Measurements from ENCODE around the gene CARS2. TPM values are rescaled to one million over a fixed set of nuclear protein-coding genes. Genes with fewer than 3 reads are reported as not detected.
"Not testable (repeated sequence)": the region's sequence is repeated elsewhere in the genome, so short reads cannot be mapped to it uniquely, and the experiment has no call there.

The CARS2 gene
- total and polyA plus RNA-seq, 2 experiments from 2014 or later, result 75.7 to 96.7 TPM

- Histone ChIP-seq H3K79me2 (ENCODE audit: insufficient read depth) (no peaks in the 10 kb centered on the region), H3K4me2 (ENCODE audit: unreplicated experiment) (no peak overlapping the region), H3K9ac (no peak overlapping the region), H2AFZ (no peak overlapping the region), H4K20me1 (ENCODE audit: insufficient read depth) (no peaks in the 10 kb centered on the region), H3K27ac (no peak overlapping the region), H3K9me3 (ENCODE audit: low read depth) (no peaks in the 10 kb centered on the region), H3K36me3 (ENCODE audit: low read depth) (peaks cover 48% of the 10 kb centered on the region), H3K4me1 (ENCODE audit: insufficient read depth) (no peaks in the 10 kb centered on the region), H3K27me3 (replicated peaks; ENCODE audit: insufficient read depth) (no peaks in the 10 kb centered on the region), H3F3A (ENCODE audit: insufficient read depth) (no peaks in the 10 kb centered on the region), H3K9me2 (ENCODE audit: insufficient read depth) (no peaks in the 10 kb centered on the region), H3K4me3 (no peak overlapping the region)
- TF ChIP-seq EZH2 (IDR thresholded peaks at IDR 0.05; ENCODE audit: insufficient read depth, poor library complexity, severe bottlenecking) (no peak), EZH2phosphoT487 (IDR thresholded peaks at IDR 0.05; ENCODE audit: insufficient read depth, low read depth) (no peak)
- no peak for DNase-seq
- WGBS, 2 experiments (ENCODE audit: low coverage in 1 of 2, low lambda C conversion rate in 2 of 2, missing lambda C conversion rate in 2 of 2), result 73 to 76% methylated on average over 7 of the region's 7 CpGs
- in situ Hi-C loops (cut with MboI), result no loop called here
Observed at GRCh38 chr13:110663491-110663890, 42.4 kb downstream of the CARS2 start.

- Histone ChIP-seq H3K9me2 (ENCODE audit: insufficient read depth) (no peaks in the 10 kb centered on the region), H3K4me1 (ENCODE audit: insufficient read depth) (no peaks in the 10 kb centered on the region), H2AFZ (no peak overlapping the region), H3K4me2 (ENCODE audit: unreplicated experiment) (no peak overlapping the region), H3F3A (ENCODE audit: insufficient read depth) (no peaks in the 10 kb centered on the region; the same call in 1 of the 2 replicates), H3K27ac (no peak overlapping the region), H4K20me1 (ENCODE audit: insufficient read depth) (no peaks in the 10 kb centered on the region), H3K27me3 (replicated peaks; ENCODE audit: insufficient read depth) (no peaks in the 10 kb centered on the region), H3K36me3 (ENCODE audit: low read depth) (peaks cover 52% of the 10 kb centered on the region), H3K4me3 (no peak overlapping the region), H3K9me3 (ENCODE audit: low read depth) (no peaks in the 10 kb centered on the region), H3K79me2 (ENCODE audit: insufficient read depth) (no peaks in the 10 kb centered on the region), H3K9ac (no peak overlapping the region)
- TF ChIP-seq EZH2phosphoT487 (IDR thresholded peaks at IDR 0.05; ENCODE audit: insufficient read depth, low read depth), result no peak
- TF ChIP-seq EZH2 (IDR thresholded peaks at IDR 0.05; ENCODE audit: insufficient read depth, poor library complexity, severe bottlenecking), result no peak
- 82 to 86% methylated on average over 16 of the region's 16 CpGs for WGBS, 2 experiments (ENCODE audit: low coverage in 1 of 2, low lambda C conversion rate in 2 of 2, missing lambda C conversion rate in 2 of 2)
- DNase-seq, result no peak
- in situ Hi-C loops (cut with MboI), result no loop called here
Observed at GRCh38 chr13:110662777-110663443, 43.0 kb downstream of the CARS2 start.

- peaks cover 54% of the 10 kb centered on the region for H3K36me3 ChIP-seq (ENCODE audit: low read depth)
- no peaks in the 10 kb centered on the region for H3K27me3 ChIP-seq (replicated peaks; ENCODE audit: insufficient read depth)
- no peaks in the 10 kb centered on the region for H3K79me2 ChIP-seq (ENCODE audit: insufficient read depth)
- in situ Hi-C loops (cut with MboI), result no loop called here
- 88 to 92% methylated on average over 17 to 18 of the region's 25 CpGs for WGBS, 2 experiments (ENCODE audit: low coverage in 1 of 2, low lambda C conversion rate in 2 of 2, missing lambda C conversion rate in 2 of 2)
- H2AFZ ChIP-seq, result no peak overlapping the region
- no peak overlapping the region for H3K27ac ChIP-seq
- no peaks in the 10 kb centered on the region for H3K9me3 ChIP-seq (ENCODE audit: low read depth)
- H3K4me3 ChIP-seq, result no peak overlapping the region
- H3F3A ChIP-seq (ENCODE audit: insufficient read depth), result no peaks in the 10 kb centered on the region; the same call in 1 of the 2 replicates
- H3K4me2 ChIP-seq (ENCODE audit: unreplicated experiment), result no peak overlapping the region
- DNase-seq, result no peak
- H3K9ac ChIP-seq, result no peak overlapping the region
- H3K9me2 ChIP-seq (ENCODE audit: insufficient read depth), result no peaks in the 10 kb centered on the region
- TF ChIP-seq EZH2 (IDR thresholded peaks at IDR 0.05; ENCODE audit: insufficient read depth, poor library complexity, severe bottlenecking) (no peak), EZH2phosphoT487 (IDR thresholded peaks at IDR 0.05; ENCODE audit: insufficient read depth, low read depth) (no peak)
- H3K4me1 ChIP-seq (ENCODE audit: insufficient read depth), result no peaks in the 10 kb centered on the region
- no peaks in the 10 kb centered on the region for H4K20me1 ChIP-seq (ENCODE audit: insufficient read depth)
Observed at GRCh38 chr13:110662091-110662490, 43.8 kb downstream of the CARS2 start.

GRCh38 chr13:110661256-110661655 lies 44.7 kb downstream of the CARS2 start:
- no peaks in the 10 kb centered on the region for H3K9me2 ChIP-seq (ENCODE audit: insufficient read depth)
- no peak overlapping the region for H3K4me3 ChIP-seq
- H3K4me1 ChIP-seq (ENCODE audit: insufficient read depth), result no peaks in the 10 kb centered on the region
- in situ Hi-C loops (cut with MboI), result no loop called here
- WGBS, 2 experiments (ENCODE audit: low coverage in 1 of 2, low lambda C conversion rate in 2 of 2, missing lambda C conversion rate in 2 of 2), result 97 to 99% methylated on average over 3 of the region's 3 CpGs
- H2AFZ ChIP-seq, result no peak overlapping the region
- no peak overlapping the region for H3K27ac ChIP-seq
- no peak overlapping the region for H3K4me2 ChIP-seq (ENCODE audit: unreplicated experiment)
- no peaks in the 10 kb centered on the region for H3K9me3 ChIP-seq (ENCODE audit: low read depth)
- no peaks in the 10 kb centered on the region for H3K79me2 ChIP-seq (ENCODE audit: insufficient read depth)
- peaks cover 49% of the 10 kb centered on the region for H3K36me3 ChIP-seq (ENCODE audit: low read depth)
- TF ChIP-seq EZH2 (IDR thresholded peaks at IDR 0.05; ENCODE audit: insufficient read depth, poor library complexity, severe bottlenecking), result no peak
- TF ChIP-seq EZH2phosphoT487 (IDR thresholded peaks at IDR 0.05; ENCODE audit: insufficient read depth, low read depth), result no peak
- DNase-seq, result no peak
- H3F3A ChIP-seq (ENCODE audit: insufficient read depth), result no peaks in the 10 kb centered on the region; the same call in 1 of the 2 replicates
- H4K20me1 ChIP-seq (ENCODE audit: insufficient read depth), result no peaks in the 10 kb centered on the region
- H3K9ac ChIP-seq, result no peak overlapping the region
- no peaks in the 10 kb centered on the region for H3K27me3 ChIP-seq (replicated peaks; ENCODE audit: insufficient read depth)

- WGBS, 2 experiments (ENCODE audit: low coverage in 1 of 2, low lambda C conversion rate in 2 of 2, missing lambda C conversion rate in 2 of 2), result 75 to 83% methylated on average over 6 of the region's 6 CpGs
- DNase-seq; H3K9ac ChIP-seq; in situ Hi-C loops (cut with MboI); H4K20me1 ChIP-seq (ENCODE audit: insufficient read depth); H3K9me2 ChIP-seq (ENCODE audit: insufficient read depth); H3K27ac ChIP-seq; H3K4me1 ChIP-seq (ENCODE audit: insufficient read depth); H3F3A ChIP-seq (ENCODE audit: insufficient read depth); H3K79me2 ChIP-seq (ENCODE audit: insufficient read depth); H3K27me3 ChIP-seq (replicated peaks; ENCODE audit: insufficient read depth); H2AFZ ChIP-seq; H3K4me3 ChIP-seq; H3K4me2 ChIP-seq (ENCODE audit: unreplicated experiment); H3K9me3 ChIP-seq (ENCODE audit: low read depth): not testable (repeated sequence)
- H3K36me3 ChIP-seq (ENCODE audit: low read depth), result peaks cover 39% of the 10 kb centered on the region
Observed at GRCh38 chr13:110658218-110658911, 47.6 kb downstream of the CARS2 start.
